Prostate gland (tissue), 2 donors: ENCODE data around the gene CELSR2.

ENCODE experiments used
- POLR2A ChIP-seq: fragments of 450-650 bp; IDR thresholded peaks from one replicate; pipeline ENCODE4 v1.6.1; 2016; ENCODE audit warnings: antibody characterized with exemption, mild to moderate bottlenecking
- POLR2AphosphoS5 ChIP-seq: sonication (generic); formaldehyde crosslinking; IDR thresholded peaks from one replicate; pipeline ENCODE4 v1.6.1; 2017; ENCODE audit warnings: antibody characterized with exemption
- TF ChIP-seq, protein P1 (sequence below), 4 experiments: fragments of 200-600 bp in 2 of 4; fragments of 450-650 bp in 2 of 4; sonication (generic) in 2 of 4; IDR thresholded peaks; 1 replicate in 3 of 4; 2 replicates in 1 of 4; pipeline ENCODE4 v1.5.1; 2016 to 2019; ENCODE audit warnings: antibody characterized with exemption in 4 of 4, mild to moderate bottlenecking in 2 of 4, moderate library complexity in 2 of 4

DNA sequence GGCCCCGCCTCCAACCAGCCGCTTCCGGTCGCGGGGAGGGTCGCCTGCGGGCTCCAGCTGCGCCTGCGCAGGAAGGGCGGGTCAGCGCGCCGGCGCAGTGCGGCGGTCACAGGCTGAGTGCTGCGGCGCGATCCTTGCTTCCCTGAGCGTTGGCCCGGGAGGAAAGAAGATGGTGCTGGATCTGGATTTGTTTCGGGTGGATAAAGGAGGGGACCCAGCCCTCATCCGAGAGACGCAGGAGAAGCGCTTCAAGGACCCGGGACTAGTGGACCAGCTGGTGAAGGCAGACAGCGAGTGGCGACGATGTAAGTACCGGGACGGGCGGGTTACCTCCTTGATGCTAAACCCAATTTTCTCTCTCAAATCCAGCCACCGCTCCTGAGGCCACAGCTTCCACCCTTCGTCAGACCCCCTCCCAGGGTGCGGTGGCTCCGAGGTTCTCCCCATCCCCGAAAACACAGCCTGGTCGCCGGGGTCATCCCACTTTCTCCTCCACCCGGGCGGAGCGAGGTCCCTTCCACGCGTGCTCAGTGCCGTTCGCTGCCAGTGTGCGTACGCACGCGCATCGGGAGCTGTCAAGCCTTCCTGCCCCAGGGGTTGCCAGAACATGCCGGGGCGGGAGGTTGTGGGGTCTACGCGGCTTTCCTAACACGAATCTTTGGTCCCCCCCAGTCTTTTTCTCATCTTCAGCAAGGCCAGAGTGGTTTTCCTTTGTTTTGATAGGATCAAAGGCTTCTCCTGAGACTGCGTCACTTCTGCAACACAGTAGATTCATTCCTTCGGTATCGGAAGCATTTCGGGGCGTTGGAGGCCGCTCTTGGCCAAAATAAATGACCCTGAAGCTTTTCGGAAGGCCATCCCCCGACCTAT lies 35.3 kb upstream of the CELSR2 start, which contains the start of gene SARS1:
- TF ChIP-seq POLR2A (peak; percentile 92), POLR2AphosphoS5 (peak; percentile 92)
- TF ChIP-seq, protein P1, sequence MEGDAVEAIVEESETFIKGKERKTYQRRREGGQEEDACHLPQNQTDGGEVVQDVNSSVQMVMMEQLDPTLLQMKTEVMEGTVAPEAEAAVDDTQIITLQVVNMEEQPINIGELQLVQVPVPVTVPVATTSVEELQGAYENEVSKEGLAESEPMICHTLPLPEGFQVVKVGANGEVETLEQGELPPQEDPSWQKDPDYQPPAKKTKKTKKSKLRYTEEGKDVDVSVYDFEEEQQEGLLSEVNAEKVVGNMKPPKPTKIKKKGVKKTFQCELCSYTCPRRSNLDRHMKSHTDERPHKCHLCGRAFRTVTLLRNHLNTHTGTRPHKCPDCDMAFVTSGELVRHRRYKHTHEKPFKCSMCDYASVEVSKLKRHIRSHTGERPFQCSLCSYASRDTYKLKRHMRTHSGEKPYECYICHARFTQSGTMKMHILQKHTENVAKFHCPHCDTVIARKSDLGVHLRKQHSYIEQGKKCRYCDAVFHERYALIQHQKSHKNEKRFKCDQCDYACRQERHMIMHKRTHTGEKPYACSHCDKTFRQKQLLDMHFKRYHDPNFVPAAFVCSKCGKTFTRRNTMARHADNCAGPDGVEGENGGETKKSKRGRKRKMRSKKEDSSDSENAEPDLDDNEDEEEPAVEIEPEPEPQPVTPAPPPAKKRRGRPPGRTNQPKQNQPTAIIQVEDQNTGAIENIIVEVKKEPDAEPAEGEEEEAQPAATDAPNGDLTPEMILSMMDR (IDR thresholded peaks at IDR 0.05): peak in 1 of 4 experiments; percentile 17
